Esophagus muscularis mucosa (tissue), 3 donors: Measurements from ENCODE around the gene ZFP36.

Experiments used
- CTCF ChIP-seq, 3 experiments: fragments of 200-600 bp in 2 of 3; fragments of 450-650 bp in 1 of 3; sonication (generic) in 2 of 3; IDR thresholded peaks; one replicate each; pipeline ENCODE4 v1.5.1; 2017 to 2019; ENCODE audit warnings: antibody characterized with exemption in 3 of 3, mild to moderate bottlenecking in 2 of 3, moderate library complexity in 1 of 3
- POLR2A ChIP-seq: fragments of 450-650 bp; IDR thresholded peaks from one replicate; pipeline ENCODE4 v1.6.1; 2017; ENCODE audit warnings: antibody characterized with exemption, moderate library complexity, mild to moderate bottlenecking, low read depth

- TF ChIP-seq POLR2A (peak; percentile 66), CTCF (IDR thresholded peaks at IDR 0.05) (no peak)
These were observed 4.6 kb downstream of the ZFP36 start for GRCh38 chr19:39411081-39411831.
